Loucy (cell line): ENCODE data around the gene RPRD1A.

Source experiments
- H2AFZ ChIP-seq: fragments of 200-600 bp; sonication (generic); 2 replicates; pipeline ENCODE4 v1.6.0; 2016; ENCODE audit warnings: antibody characterized with exemption, mild to moderate bottlenecking, low read length, moderate library complexity
- H3F3A ChIP-seq: fragments of 200-600 bp; 2 replicates; pipeline ENCODE4 v1.6.0; 2016; ENCODE audit warnings: antibody characterized with exemption, low read depth, mild to moderate bottlenecking
- H3K27me3 ChIP-seq: fragments of 200-600 bp; sonication (generic); 2 replicates; pipeline ENCODE4 v1.6.1; 2014; ENCODE audit warnings: low read length, mild to moderate bottlenecking; ENCODE audit not compliant: insufficient read depth, poor library complexity, severe bottlenecking
- H3K36me3 ChIP-seq: fragments of 200-600 bp; sonication (generic); 2 replicates; pipeline ENCODE4 v1.6.1; 2016; ENCODE audit warnings: low read length; ENCODE audit not compliant: insufficient read depth
- H3K4me1 ChIP-seq: fragments of 200-600 bp; sonication (generic); 2 replicates; pipeline ENCODE4 v1.5.1; 2014; ENCODE audit warnings: low read length, mild to moderate bottlenecking; ENCODE audit not compliant: insufficient read depth, poor library complexity, severe bottlenecking
- H3K4me2 ChIP-seq: fragments of 200-600 bp; sonication (generic); 2 replicates; pipeline ENCODE4 v1.6.0; 2014; ENCODE audit warnings: antibody characterized with exemption, low read length, low read depth, mild to moderate bottlenecking; ENCODE audit not compliant: poor library complexity, severe bottlenecking
- H3K4me3 ChIP-seq: fragments of 200-600 bp; sonication (generic); 2 replicates; pipeline ENCODE4 v1.5.1; 2014; ENCODE audit warnings: low read length, mild to moderate bottlenecking, mixed read lengths; ENCODE audit not compliant: poor library complexity, severe bottlenecking
- H3K79me2 ChIP-seq: fragments of 200-600 bp; sonication (generic); 2 replicates; pipeline ENCODE4 v1.6.1; 2014; ENCODE audit warnings: low read length; ENCODE audit not compliant: insufficient read depth
- H3K9ac ChIP-seq: fragments of 200-600 bp; sonication (generic); 2 replicates; pipeline ENCODE4 v1.6.0; 2014; ENCODE audit warnings: mild to moderate bottlenecking, low read depth, low read length, moderate library complexity; ENCODE audit not compliant: poor library complexity, severe bottlenecking
- H3K9me2 ChIP-seq: fragments of 200-600 bp; sonication (generic); replicated peaks from 2 replicates; pipeline ENCODE4 v1.6.1; 2016; ENCODE audit warnings: low read depth, low read length, mixed read lengths
- H3K9me3 ChIP-seq: fragments of 200-600 bp; sonication (generic); 2 replicates; pipeline ENCODE4 v1.6.1; 2014; ENCODE audit warnings: mild to moderate bottlenecking, antibody characterized with exemption, low read length, low read depth; ENCODE audit not compliant: insufficient read depth
- H4K20me1 ChIP-seq: fragments of 200-600 bp; sonication (generic); 2 replicates; pipeline ENCODE4 v1.6.0; 2014; ENCODE audit warnings: antibody characterized with exemption, low read length, mild to moderate bottlenecking; ENCODE audit not compliant: insufficient read depth, poor library complexity, severe bottlenecking
- CTCF ChIP-seq: fragments of 200-600 bp; sonication (generic); conservative IDR thresholded peaks from 2 replicates; pipeline ENCODE4 v1.5.1; 2014; ENCODE audit warnings: mild to moderate bottlenecking, antibody characterized with exemption, low read length
- EZH2phosphoT487 ChIP-seq: fragments of 200-600 bp; IDR thresholded peaks from 2 replicates; pipeline ENCODE4 v1.6.1; 2018; ENCODE audit warnings: antibody characterized with exemption, mild to moderate bottlenecking, moderate library complexity, borderline replicate concordance

Gene RPRD1A

DNA sequence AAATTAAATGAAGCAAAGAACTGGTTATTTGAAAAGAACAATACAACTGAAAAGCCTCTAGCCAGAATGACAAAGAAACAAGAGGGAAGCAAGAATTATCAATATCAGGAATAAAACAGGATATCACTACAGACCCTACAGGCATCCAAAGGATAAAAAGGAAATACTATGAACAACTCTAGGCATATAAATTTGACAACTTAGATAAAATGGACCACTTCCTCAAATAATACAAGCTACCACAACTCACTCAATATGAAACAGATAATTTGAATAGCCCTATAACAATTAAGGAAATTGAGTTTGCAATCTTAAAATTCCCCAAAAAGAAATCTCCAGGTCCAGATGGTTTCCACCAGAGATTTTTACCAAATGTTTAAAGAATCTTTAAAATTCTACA is 19.8 kb downstream of the RPRD1A start:
- Histone ChIP-seq H3K27me3 (no peaks in the 10 kb centered on the region), H3K9ac (no peak overlapping the region), H3K9me3 (peaks cover 15% of the 10 kb centered on the region; the same call in 1 of the 2 replicates), H4K20me1 (peaks cover 21% of the 10 kb centered on the region), H3K79me2 (peaks cover 97% of the 10 kb centered on the region), H2AFZ (no peak overlapping the region), H3K36me3 (peaks cover 6% of the 10 kb centered on the region), H3K4me1 (peaks cover 4% of the 10 kb centered on the region), H3K4me2 (no peak overlapping the region), H3F3A (no peaks in the 10 kb centered on the region), H3K4me3 (no peak overlapping the region), H3K9me2 (no peaks in the 10 kb centered on the region)
- TF ChIP-seq EZH2phosphoT487 (no peak), CTCF (no peak)

DNA sequence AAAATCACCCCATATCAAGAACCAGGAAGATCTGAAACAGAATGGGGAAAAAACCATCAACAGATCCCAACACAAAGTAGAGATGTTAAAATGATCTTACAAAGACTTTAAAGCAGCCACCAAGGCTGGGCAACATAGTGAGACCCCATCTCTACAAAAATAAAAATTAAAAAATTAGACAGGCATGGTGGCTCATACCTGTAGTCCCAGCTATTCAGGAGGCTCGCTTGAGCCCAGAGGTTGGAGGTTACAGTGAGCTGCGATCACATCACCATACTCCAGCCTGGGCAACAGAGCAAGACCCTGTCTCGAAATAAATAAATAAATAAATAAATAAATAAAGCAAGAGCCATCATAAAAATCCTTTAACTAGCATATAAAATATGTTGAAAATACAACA is 20.5 kb downstream of the RPRD1A start:
- Histone ChIP-seq H3K9ac (no peak overlapping the region), H3K79me2 (peaks cover 97% of the 10 kb centered on the region), H4K20me1 (peaks cover 28% of the 10 kb centered on the region), H3K27me3 (no peaks in the 10 kb centered on the region), H3K4me1 (peaks cover 5% of the 10 kb centered on the region), H3F3A (no peaks in the 10 kb centered on the region), H3K9me3 (peaks cover 12% of the 10 kb centered on the region; the same call in 1 of the 2 replicates), H3K36me3 (peaks cover 2% of the 10 kb centered on the region), H3K9me2 (no peaks in the 10 kb centered on the region), H2AFZ (no peak overlapping the region), H3K4me2 (no peak overlapping the region), H3K4me3 (no peak overlapping the region)
- no peak for TF ChIP-seq EZH2phosphoT487
- no peak for TF ChIP-seq CTCF

DNA sequence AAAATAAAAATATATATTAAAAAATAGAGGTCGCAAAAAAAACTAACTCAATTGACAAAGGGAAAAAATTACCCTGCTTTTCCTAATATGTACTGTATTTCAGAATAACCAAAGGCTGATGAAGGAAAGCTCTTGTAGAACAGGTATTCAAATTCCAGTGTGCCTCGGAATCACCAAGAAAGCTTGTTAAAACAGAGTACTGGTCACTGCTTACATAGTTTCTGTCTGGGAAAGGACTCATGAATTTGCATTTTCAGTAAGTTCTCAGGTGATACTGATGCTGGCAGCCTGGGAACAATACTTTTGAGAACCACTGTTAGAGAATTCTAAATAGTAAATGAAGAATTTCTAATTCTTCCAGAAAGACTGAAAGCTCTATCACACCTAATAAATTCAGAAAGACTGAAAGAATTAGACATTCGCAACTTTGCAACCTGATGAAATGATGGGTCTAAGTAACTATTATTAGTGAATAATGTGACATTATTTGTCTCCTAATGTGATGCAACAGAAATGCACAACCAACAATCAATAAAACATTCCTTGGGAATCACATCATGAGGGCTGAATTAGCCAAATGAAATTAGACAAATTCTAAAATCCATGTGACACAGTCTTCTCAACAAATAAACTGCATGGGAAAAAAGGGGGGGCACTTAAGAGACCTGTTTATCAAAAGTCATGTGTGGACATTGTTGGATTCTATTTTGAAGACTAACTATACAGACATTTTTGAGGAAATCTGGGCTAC is 21.9 kb downstream of the RPRD1A start:
- no peak overlapping the region for H2AFZ ChIP-seq
- no peak overlapping the region for H3K9ac ChIP-seq
- H3K4me1 ChIP-seq: peaks cover 5% of the 10 kb centered on the region
- no peak overlapping the region for H3K4me3 ChIP-seq
- H3K9me2 ChIP-seq: no peaks in the 10 kb centered on the region
- H3F3A ChIP-seq: no peaks in the 10 kb centered on the region
- H3K79me2 ChIP-seq: peaks cover 97% of the 10 kb centered on the region
- H3K36me3 ChIP-seq: peaks cover 2% of the 10 kb centered on the region; the same call in 1 of the 2 replicates
- TF ChIP-seq EZH2phosphoT487 (no peak), CTCF (no peak)
- H3K4me2 ChIP-seq: no peak overlapping the region
- peaks cover 3% of the 10 kb centered on the region; the same call in 1 of the 2 replicates for H3K9me3 ChIP-seq
- peaks cover 34% of the 10 kb centered on the region for H4K20me1 ChIP-seq
- H3K27me3 ChIP-seq: no peaks in the 10 kb centered on the region
